Mucosa of descending colon (tissue), 3 donors: ENCODE results near the gene TRABD2B. TPM values are rescaled to one million over a fixed set of nuclear protein-coding genes. Genes with fewer than 3 reads are reported as not detected.

Experiments used
- ATAC-seq: fragments of 200-7000 bp; cut with Tn5 transposase; one replicate; pipeline ENCODE4 v1.9.1; 2020; ENCODE audit warnings: mild to moderate bottlenecking, moderate library complexity
- DNase-seq, 3 donors: peaks; one replicate each; pipeline ENCODE4 v3.0.0-alpha.2; 2020
- H3K36me3 ChIP-seq: fragments of 200-600 bp; one replicate; pipeline ENCODE4 v1.8.0; 2021; ENCODE audit warnings: low read depth, mild to moderate bottlenecking
- H3K4me1 ChIP-seq: fragments of 200-600 bp; one replicate; pipeline ENCODE4 v1.8.0; 2021; ENCODE audit warnings: low read depth, mild to moderate bottlenecking
- H3K4me3 ChIP-seq: fragments of 200-600 bp; one replicate; pipeline ENCODE4 v1.8.0; 2021; ENCODE audit warnings: mild to moderate bottlenecking
- H3K9me3 ChIP-seq: fragments of 200-600 bp; one replicate; pipeline ENCODE4 v1.8.0; 2021; ENCODE audit warnings: mild to moderate bottlenecking
- CTCF ChIP-seq: fragments of 200-600 bp; IDR thresholded peaks from one replicate; pipeline ENCODE4 v1.8.0; 2022; ENCODE audit warnings: antibody characterized with exemption, mild to moderate bottlenecking
- intact Hi-C, 2 donors: fragments of 100-400 bp; cut with DNase I in 1 of 2; cut with micrococcal nuclease in 1 of 2; formaldehyde crosslinking; loops; one replicate each; pipeline versions ENCODE4 v1.11.0 to v1.11.1; 2022; cut with DNase I, micrococcal nuclease
- total RNA-seq, 3 donors: library from RNA; stranded (reverse); fragmentation: NEBNext Ultra II Directional in 2 of 3; extraction: Animal tissue kit (Norgen Biotek cat#: 25700) in 2 of 3; gene quantifications; one replicate each; pipeline versions ENCODE4 v1.2.1 to v1.2.4, GENCODE V29; 2021 to 2023
- donor health status: DM: no; HTN: no; CAD: no; lungs with moderate emphysema.
- donor health status: DM: no; HTN: no; CAD: no.
- donor health status: DM: no; HTN: yes; CAD: no.

Gene TRABD2B
- total RNA-seq, 3 donors from 2014 or later = 0.35 to 2.0 (median 2.0) TPM

GRCh38 chr1:47968556-47968888, 28.7 kb downstream of the TRABD2B start:
- Histone ChIP-seq H3K4me1 (no peaks in the 10 kb centered on the region), H3K36me3 (no peaks in the 10 kb centered on the region), H3K9me3 (no peaks in the 10 kb centered on the region), H3K4me3 (no peak overlapping the region)
- ATAC-seq = no peak
- no peak for TF ChIP-seq CTCF
- no peak for DNase-seq
- intact Hi-C loops = no loop called here

- intact Hi-C loops = no loop called here
- Histone ChIP-seq H3K4me1 (no peaks in the 10 kb centered on the region), H3K9me3 (no peaks in the 10 kb centered on the region), H3K4me3 (no peak overlapping the region), H3K36me3 (no peaks in the 10 kb centered on the region)
- DNase-seq (no peak), ATAC-seq (no peak)
- no peak for TF ChIP-seq CTCF
Measured at GRCh38 chr1:47967864-47968555, 29.2 kb downstream of the TRABD2B start.

- intact Hi-C loops = no loop called here
- H3K36me3 ChIP-seq = no peaks in the 10 kb centered on the region
- DNase-seq = no peak
- TF ChIP-seq CTCF = no peak
- H3K4me3 ChIP-seq = no peak overlapping the region
- H3K4me1 ChIP-seq = no peaks in the 10 kb centered on the region
- no peak for ATAC-seq
- no peaks in the 10 kb centered on the region for H3K9me3 ChIP-seq
Measured at GRCh38 chr1:47965816-47966215, 31.4 kb downstream of the TRABD2B start.

GRCh38 chr1:47964636-47965035, 32.5 kb downstream of the TRABD2B start:
- no peaks in the 10 kb centered on the region for H3K4me1 ChIP-seq
- ATAC-seq (no peak), DNase-seq (no peak)
- no peak overlapping the region for H3K4me3 ChIP-seq
- intact Hi-C loops = no loop called here
- no peaks in the 10 kb centered on the region for H3K9me3 ChIP-seq
- H3K36me3 ChIP-seq = no peaks in the 10 kb centered on the region
- no peak for TF ChIP-seq CTCF

GRCh38 chr1:47963568-47964358, 33.4 kb downstream of the TRABD2B start:
- intact Hi-C loops = no loop called here
- H3K4me1 ChIP-seq = no peaks in the 10 kb centered on the region
- H3K9me3 ChIP-seq = no peaks in the 10 kb centered on the region
- DNase-seq (no peak), ATAC-seq (peak; percentile 71)
- H3K4me3 ChIP-seq = no peak overlapping the region
- TF ChIP-seq CTCF = no peak
- no peaks in the 10 kb centered on the region for H3K36me3 ChIP-seq
